Keratinocyte (primary cell): ENCODE measurements around the gene ZNF320.

Experiments
- CTCF ChIP-seq, 3 experiments: IDR thresholded peaks in 1 of 3; conservative IDR thresholded peaks in 1 of 3; optimal IDR thresholded peaks in 1 of 3; 2 replicates in 2 of 3; 3 replicates in 1 of 3; pipeline versions ENCODE3 to v1.5.1; 2011; ENCODE audit warnings: low read length in 3 of 3, mild to moderate bottlenecking in 3 of 3, moderate library complexity in 2 of 3, control low read depth in 1 of 3, inconsistent platforms in 1 of 3; ENCODE audit not compliant: insufficient read depth in 2 of 3; ENCODE audit errors: extremely low read depth in 1 of 3
- EZH2 ChIP-seq: IDR thresholded peaks from one replicate; pipeline ENCODE4 v1.6.1; 2012; ENCODE audit warnings: inconsistent platforms, mild to moderate bottlenecking, low read length, moderate library complexity

DNA sequence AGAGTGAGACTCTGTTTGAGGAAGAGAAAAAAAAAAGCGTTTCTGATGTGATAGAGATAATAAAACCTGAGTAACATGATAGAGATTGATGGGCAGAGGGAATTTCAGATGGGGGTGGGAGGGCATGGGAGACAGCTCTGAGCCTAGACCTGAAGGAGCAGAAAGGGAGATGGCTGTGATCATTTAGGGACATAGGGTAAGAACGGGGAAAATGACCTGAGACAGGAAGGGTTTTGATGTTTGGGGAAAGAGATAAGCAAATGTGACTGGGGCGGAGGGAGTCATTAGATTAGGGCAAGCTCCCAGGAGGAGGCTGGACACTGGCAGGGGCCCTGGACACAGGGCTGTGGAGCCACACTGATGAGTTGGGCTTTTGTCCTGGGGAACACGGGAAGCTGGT lies 6.1 kb downstream of the ZNF320 start:
- TF ChIP-seq CTCF (optimal IDR thresholded peaks at IDR 0.05 in 1 of 3, IDR thresholded peaks at IDR 0.05 in 1 of 3, conservative IDR thresholded peaks at IDR 0.05 in 1 of 3; ENCODE audit: extremely low read depth in 1 of 3, insufficient read depth in 2 of 3, low read length in 3 of 3) (no peak), EZH2 (no peak)
